Loucy (cell line): ENCODE data around the gene CTIF.

Source experiments
- CTCF ChIP-seq: fragments of 200-600 bp; sonication (generic); conservative IDR thresholded peaks from 2 replicates; pipeline ENCODE4 v1.5.1; 2014; ENCODE audit warnings: mild to moderate bottlenecking, antibody characterized with exemption, low read length
- EZH2phosphoT487 ChIP-seq: fragments of 200-600 bp; IDR thresholded peaks from 2 replicates; pipeline ENCODE4 v1.6.1; 2018; ENCODE audit warnings: antibody characterized with exemption, mild to moderate bottlenecking, moderate library complexity, borderline replicate concordance

- no peak for TF ChIP-seq CTCF
- no peak for TF ChIP-seq EZH2phosphoT487
Measured at GRCh38 chr18:48643262-48643661, 104.4 kb downstream of the CTIF start.
